SIG-M5 treated with dmso at 0.1 percent for 504 hours (cell line): Measurements from ENCODE around the gene CFAP74.
"Not testable (repeated sequence)": the region's sequence is repeated elsewhere in the genome, so short reads cannot be mapped to it uniquely, and the experiment has no call there.

Experiments used
- DNase-seq: peaks from one replicate; lab custom pipeline; 2025; ENCODE audit not compliant: unreplicated experiment; lab: John Stamatoyannopoulos, UW

CFAP74 gene

DNA sequence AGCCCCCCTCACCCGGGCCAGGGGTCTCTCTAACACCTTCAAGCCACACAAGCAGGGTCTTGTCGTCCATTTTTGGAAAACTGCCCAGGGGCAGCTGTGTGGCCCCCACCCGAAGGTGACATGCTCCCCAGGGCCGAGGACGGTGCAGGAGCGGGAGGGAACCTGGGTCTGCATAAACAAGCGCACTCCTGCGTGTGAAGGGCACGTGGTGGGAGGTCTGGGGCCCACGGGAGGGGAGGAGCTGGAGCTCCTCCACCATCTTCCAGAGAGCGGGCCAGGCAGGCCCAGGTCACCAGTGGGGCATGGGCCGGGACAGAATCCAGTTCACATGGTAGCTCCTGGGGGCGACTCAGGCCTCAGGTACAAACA is 16.5 kb downstream of the CFAP74 start:
- DNase-seq = no peak

DNA sequence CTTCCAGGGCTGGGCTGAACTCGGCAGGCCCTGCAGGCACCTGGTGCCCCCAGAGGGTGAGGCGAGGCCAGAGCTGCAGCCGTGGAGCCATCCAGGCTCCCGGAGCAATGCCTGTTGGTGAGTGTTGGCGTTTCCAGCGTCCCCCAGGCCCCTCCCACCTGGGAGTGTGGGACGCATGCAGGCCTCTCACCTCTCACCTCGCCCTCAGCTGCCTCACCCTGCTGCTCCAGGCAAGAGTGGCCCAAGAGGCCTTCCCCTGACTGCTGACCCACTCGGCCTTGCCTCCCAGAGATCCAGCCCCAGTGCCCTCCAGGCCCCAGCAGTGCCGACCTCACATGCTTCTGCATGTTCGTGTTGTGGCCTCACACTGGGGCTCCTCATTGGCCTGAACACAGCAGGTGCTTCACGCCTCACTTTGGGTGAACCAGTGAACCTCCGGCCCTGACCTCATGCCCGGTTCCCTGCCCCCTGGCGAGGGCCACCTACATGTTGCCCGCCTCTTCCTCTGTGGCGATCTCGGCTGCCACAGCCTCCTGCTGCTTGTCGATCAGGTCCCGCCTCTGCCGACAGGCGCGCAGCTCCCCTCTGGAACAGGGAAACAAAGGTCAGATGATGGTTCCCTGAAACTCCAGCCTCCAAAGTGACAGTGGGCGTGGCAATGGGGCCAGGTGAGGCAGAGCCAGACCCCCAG is 17.0 kb downstream of the CFAP74 start:
- no peak for DNase-seq

DNA sequence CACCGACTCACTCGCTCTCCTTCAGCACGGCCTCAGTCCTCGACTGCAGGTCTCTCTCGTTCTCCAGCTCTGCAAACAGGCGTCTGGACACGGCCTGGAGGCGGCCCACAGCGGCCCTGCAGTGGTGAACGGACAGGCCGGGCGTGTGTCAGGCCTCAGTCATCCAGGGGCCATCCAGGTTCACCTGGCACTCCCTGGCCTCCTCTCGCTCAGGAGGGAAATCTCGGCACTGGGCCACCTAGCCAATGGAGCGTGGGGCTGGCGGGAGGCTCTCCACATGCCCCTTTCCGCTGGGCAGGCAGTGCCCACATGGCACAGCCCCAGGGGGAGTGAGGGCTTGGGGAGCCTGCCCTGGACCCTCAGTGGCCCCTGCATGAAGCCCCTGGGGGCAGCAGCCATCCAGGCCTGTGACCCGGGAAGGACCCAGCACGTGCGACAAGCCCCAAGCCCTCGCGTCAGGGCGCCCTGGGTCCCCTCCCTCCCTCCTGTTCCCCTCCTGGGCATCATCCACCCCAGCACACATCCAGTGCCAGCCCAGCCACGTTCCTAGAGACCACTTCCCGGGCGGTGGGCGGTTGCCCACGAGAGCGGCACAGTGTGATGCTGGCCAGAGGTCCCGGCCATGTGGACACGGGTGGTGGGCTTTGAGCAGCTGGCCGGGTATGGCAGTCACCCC is 18.1 kb downstream of the CFAP74 start:
- no peak for DNase-seq

DNA sequence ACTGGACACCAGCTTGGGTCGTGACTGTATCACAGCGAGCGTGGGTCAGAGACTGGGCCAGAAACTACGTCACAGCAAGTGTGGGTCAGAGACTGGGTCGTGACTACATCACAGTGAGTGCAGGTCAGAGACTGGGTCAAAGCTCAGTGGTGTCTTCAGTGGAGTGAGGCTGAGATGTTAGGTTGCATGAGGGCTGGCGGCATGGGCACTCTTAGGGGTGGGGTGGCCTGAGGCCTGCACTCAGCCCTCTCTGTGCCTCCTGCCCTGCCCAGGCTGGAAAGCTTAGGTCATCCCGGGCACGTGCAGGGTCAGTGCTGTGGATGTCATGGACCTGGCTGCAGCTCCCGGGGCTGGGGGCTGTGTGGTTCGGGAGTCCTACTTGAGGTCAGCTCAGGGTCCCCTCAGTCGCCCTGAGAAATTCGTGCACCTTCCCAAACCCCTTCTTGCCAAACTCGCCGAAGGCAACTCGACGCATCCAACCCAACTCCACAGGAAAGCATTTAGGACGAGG is 19.0 kb downstream of the CFAP74 start:
- DNase-seq = no peak

DNA sequence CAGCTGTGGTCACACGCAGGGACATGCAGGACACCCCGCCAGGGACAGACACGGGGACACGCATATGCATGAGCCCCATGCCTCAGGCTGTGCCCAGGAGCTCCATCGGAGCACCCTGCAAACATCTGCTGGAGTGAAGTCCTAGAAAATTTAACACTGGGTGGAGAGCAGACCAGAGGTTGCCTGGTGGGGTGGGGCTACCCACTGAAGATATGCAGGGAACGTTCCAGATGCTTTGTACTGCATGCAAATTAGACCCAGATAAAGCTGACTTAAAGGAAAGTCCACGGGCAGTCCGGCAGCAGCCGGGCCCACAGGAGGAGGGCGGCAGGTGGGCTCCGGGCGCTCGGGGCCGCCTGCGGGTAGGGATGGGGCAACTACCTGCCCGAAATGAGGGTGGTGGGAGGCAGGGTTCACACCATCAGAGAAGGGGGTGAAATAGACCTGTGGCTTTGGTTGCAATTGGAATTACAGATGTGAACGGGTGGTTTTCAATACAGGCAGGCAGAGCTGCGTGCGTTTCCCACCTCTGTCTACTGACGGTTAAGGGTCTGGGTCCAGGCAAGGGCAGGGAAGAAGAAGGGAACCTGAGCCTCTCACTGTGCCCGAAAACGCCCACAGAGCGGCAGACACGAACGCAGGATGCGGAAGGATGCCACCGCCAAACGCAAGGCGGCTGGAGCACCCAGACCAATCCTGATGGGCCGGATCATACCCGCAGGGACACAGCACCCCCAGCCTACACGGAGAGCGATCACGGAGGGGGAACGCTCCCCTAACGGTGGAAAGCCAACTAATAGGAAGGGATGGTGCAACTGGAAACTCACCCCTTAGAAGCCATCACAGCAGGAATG is 21.0 kb downstream of the CFAP74 start:
- no peak for DNase-seq

DNA sequence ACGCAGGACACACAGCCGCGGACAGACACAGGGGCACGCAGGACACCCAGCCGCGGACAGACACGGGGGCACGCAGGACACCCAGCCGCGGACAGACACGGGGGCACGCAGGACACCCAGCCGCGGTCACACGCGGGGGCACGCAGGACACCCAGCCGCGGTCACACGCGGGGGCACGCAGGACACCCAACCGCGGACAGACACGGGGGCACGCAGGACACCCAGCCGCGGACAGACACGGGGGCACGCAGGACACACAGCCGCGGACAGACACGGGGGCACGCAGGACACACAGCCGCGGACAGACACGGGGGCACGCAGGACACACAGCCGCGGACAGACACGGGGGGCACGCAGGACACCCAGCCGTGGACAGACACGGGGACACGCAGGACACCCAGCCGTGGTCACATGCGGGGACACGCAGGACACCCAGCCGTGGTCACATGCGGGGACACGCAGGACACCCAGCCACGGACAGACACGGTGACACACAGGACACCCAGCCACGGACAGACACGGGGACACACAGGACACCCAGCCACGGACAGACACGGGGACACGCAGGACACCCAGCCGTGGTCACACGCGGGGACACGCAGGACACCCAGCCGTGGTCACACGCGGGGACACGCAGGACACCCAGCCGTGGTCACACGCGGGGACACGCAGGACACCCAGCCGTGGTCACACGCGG is 21.8 kb downstream of the CFAP74 start:
- not testable (repeated sequence) for DNase-seq

DNA sequence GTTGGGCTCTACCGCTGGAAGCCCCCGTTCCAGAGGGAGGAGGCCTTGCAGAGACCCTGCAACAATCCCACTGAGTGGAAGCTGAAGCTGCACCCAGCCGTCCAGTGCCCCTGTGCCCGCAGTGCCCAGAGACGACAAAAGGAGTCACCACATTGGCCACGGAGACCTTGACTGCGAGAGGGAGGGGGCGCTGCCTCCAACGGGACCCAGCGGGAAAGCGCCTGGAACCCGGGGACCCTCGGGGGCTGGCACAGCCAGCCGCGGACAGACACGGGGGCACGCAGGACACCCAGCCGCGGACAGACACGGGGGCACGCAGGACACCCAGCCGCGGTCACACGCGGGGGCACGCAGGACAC is 22.5 kb downstream of the CFAP74 start:
- DNase-seq = no peak

DNA sequence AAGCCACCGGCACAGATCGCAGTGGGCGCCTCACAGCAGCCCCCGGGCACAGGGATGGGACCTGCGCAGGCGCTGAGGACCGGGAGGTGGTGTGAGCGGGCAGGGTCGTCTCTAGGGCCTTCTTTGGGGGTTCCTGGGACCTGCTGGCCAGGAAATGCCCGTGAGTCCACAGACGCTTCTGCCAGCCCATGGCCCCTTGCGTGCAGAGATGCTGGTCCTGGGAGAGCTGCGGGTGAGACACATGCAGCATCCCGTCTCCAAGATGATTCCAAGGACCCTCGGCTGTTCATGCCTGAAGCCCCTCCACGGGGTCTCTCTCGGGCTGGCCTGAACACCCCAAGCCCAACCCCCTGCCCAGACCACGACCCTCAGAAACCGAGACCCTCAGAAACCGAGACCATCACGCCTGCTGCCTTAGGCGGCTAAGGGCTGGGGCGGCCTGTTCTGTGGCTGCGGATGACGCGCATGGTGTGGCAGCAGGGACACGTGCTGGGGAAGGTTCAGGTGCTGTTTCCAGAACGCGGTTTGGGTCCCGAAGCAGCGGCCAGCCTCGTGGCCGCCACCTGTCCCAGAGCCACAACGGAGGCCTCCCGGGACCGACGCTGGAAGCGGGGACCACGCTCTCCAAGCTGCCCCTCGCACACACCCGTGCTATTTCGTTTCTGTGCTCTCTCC is 23.0 kb downstream of the CFAP74 start:
- no peak for DNase-seq

DNA sequence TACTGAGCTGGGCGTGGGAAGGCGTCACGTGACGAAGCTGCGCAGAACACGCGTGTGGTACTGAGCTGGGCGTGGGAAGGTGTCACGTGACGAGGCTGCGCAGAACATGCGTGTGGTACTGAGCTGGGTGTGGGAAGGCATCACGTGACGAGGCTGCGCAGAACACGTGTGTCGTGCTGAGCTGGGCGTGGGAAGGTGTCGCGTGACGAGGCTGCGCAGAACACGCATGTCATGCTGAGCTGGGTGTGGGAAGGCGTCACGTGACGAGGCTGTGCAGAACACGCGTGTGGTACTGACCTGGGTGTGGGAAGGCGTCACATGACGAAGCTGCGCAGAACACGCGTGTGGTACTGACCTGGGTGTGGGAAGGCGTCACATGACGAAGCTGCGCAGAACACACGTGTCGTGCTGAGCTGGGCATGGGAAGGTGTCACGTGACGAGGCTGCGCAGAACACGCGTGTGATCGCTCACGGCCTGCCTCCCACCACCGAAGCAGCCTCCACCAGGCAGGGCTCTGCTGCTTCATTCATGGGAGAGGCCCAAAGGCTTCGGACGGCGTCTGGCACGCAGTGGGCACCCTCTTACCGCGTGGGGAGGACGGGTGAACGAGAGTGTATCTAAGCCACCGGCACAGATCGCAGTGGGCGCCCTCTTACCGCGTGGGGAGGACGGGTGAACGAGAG is 24.0 kb downstream of the CFAP74 start:
- DNase-seq = no peak

DNA sequence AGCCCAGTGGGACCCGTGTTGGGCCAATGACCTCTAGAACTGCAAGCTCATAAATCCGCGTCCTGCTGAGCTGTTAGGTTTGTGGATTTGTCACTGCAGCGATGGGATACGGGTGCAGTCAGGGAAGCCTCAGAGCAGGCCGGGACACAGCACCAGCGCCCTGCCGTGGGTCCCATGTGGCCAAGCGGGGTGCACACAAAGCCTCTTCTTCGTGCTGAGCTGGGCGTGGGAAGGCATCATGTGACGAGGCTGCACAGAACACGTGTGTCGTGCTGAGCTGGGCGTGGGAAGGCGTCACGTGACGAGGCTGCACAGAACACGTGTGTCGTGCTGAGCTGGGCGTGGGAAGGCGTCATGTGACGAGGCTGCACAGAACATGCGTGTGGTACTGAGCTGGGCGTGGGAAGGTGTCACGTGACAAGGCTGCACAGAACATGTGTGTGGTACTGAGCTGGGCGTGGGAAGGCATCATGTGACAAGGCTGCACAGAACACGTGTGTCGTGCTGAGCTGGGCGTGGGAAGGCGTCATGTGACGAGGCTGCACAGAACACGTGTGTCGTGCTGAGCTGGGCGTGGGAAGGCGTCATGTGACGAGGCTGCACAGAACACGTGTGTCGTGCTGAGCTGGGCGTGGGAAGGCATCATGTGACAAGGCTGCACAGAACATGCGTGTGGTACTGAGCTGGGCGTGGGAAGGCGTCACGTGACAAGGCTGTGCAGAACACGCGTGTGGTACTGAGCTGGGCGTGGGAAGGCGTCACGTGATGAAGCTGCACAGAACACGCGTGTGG is 24.7 kb downstream of the CFAP74 start:
- DNase-seq = not testable (repeated sequence)

DNA sequence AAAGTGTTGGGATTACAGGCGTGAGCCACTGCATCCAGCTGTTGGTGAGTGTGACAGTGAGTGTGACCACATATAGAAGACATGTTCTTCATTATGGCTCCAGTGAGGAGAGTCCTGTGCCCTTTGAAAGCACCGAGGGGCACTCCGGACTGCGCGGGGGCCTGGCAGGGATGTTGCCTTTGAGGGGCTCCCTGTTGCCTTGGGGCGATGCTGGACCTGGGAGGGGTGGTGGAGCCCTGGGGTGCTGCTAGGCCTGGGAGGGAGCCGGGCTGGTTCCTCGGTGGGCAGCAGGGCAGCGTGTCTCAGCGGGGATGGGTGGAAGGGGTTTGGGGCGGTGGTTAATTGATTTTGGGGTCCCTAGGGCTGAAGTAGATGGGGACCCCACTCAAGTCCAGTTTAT is 25.5 kb downstream of the CFAP74 start:
- no peak for DNase-seq

DNA sequence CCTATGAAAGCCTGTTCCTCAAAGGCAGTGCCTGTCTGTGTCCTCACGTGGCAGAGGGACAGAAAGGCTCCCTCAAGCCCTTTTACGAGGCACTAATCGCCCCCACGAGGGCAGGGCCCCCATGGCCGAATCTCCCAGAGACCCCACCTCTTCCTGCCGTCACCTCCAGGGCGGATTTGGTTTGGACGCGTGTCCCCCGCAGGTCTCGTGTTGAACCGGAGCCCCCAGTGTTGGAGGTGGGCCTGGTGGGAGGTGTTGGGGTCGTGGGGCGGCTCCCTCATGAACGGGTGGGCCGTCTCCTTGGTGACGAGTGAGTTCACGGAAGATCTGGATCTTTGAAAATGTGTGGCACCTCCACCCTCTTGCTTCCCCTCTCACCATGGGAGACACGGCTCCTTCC is 27.6 kb downstream of the CFAP74 start:
- no peak for DNase-seq

DNA sequence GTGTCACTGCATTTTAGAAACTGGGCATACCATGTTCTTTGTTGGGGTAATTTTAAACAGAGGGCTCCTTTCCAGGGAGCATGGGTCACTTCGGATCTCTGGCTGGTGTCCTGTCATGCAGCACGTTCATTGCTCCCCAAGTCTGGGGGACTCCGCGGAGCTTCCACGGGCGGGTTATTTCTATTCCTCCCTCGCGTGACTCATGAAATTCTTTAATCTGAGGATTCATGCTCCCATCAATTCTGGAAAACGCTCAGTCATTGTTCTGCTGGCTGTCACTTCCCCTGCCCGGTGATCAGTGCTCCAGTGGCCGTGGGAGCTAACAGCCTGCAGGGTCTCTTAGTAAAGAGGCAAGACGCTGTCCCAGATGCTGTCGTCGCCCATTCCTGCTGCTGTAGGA is 28.1 kb downstream of the CFAP74 start:
- DNase-seq = no peak

DNA sequence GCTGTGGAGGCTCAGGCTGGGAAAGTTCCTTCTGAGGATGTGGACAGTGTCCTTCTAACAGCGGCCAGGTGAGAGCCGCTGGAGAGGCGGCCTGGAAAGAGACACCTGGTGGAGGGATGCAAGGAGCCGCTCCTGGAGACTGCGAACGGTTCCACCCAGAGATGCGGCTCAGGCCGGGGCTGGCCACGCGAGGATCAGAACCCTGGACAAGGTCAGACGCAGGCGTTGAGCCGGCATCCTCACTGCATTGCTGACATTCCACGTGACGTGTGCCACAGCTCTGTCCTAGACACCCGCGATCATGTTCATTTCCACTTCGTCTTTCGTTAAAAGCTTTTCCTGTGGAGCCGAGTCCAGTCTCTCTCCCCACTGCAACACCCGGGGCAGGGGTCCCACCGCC is 28.8 kb downstream of the CFAP74 start:
- DNase-seq = no peak

DNA sequence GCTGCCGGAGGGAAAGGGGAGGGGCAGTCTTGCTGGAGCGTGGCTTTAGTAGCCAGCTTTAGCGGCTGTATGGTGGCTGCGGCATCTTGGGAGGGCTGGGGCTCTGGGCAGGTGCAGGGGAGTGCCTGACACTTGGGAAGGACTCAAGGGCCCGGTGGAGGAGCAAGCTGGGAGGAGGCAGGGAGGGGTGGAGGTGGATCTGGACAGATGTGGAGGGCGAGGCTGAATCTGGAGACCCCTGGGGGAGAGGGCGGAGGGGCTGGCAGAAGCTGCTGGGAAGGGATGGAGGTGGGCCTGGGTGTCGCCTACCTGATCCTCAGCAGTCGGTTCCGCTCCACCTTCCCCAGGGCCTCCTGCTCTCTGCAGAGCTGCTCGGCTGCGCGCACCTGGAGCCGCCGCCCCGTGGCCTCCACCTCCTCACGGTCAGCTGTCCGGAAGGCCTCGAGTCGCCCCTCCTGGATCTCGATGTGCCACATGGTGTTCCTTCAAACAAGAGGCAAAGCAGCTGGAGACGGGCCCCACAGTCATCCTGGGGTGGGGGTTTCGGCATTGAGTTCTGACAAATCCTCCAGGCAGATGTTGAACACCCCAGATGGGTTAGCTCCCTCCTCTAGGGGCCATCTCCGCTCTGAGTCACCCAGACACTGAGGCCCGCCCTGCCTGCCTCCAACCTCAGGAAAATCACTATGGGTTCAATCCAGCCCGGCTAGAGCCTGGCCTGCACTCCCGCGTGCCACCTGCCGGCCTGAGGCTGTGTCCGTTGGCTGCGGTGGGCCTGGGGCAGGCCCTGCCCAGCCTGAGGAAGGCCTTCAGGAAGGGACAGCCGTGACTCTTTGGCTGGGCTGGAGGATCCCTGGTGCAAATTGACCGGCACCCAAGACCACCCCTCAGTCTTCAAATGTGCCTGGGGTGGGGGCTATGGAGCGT is 29.6 kb downstream of the CFAP74 start:
- no peak for DNase-seq

DNA sequence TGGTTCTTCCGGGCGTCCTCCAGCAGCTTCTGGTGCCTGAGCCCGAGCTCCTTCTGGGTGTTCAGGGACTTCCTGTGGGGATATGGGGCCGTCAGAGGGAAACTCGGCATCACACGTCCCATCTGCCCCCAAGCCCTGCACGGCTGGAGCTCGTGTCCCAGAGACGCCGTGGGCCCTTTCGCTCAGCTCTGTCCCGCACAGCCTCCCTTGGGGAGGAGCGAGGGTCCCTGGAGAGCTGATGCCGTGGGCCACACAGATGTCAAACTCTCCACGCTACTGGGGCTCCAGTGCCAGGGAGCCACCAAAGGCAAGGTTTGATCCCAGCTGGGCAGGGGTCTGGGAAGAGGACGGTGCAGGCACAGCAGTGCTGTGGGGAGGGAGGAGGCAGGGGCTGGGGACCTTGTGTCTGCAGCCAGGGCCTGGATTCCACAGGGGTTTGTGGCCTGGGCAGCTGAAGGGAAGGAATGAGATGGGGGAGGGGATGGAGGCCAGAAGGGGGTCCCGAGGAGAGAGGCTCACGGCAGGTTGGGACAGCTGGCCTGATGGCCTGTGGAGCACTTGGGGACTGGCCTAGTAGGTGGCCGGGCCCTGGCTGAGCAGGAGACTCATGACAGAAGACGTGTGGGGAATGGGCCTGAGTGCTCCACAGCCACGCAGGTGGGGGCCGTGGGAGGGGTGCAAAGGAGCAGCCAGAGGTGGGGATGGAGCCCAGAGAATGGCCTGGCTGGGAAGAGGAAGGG is 30.4 kb downstream of the CFAP74 start:
- no peak for DNase-seq

DNA sequence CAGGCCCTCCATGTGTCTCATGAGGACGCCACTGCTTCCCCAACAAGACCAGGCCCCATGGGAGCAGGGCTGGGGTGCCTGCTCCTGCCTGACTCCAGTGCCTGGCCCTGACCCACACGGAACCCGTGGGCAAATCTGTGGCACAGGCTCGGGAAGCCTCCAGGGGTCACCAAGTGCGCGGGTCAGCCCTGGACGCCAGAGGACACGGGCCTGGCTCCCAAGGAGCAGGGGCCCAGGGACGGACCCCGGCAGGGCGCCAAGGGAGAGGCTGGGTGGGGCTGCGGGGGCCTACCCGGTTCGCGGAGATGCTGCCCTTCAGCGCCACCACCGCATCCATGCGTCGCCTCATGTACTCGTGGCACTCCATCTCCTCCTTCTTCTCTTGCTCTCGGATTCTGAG is 31.9 kb downstream of the CFAP74 start:
- no peak for DNase-seq

DNA sequence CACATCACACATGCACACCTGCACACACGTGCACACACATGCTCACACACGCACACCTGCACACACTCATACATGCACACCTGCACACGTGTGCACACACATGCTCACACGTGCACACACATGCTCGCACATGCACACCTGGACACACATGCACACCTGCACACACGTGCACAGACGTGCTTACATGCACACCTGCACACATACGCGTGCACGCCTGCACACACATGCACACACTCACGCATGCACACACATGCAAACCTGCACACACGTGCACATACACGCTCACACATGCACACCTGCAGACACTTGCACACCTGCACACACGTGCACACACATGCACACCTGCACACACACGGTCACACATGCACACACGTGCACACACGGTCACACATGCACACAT is 32.6 kb downstream of the CFAP74 start:
- DNase-seq = no peak
